ENCODE results near the gene ANKH. TPM values are rescaled to one million over a fixed set of nuclear protein-coding genes. Genes with fewer than 3 reads are reported as not detected.
A peak's percentile ranks its signal among the peaks of the same experiment; 100 is the strongest.

ANKH gene
- total and polyA plus RNA-seq, 2 of the 13 experiments (the other 11 are each of a cell fraction or from before 2014, with no cell fraction given), result 25.0 to 36.0 TPM

- peak; percentile 74 for FAIRE-seq
- no peak overlapping the region for H3K27ac ChIP-seq (ENCODE audit: extremely low read length, insufficient read depth, low read length)
- H3K79me2 ChIP-seq (ENCODE audit: insufficient read depth, low read length), result no peaks in the 10 kb centered on the region
- no peak overlapping the region for H3K4me3 ChIP-seq (replicated peaks in 1 of 3; ENCODE audit: insufficient read depth in 1 of 3, low read depth in 2 of 3, low read length in 3 of 3)
- H2AFZ ChIP-seq (ENCODE audit: low read length), result no peak overlapping the region
- peaks cover 6 to 14% of the 10 kb centered on the region in 2 experiments; a peak in 4 of 5 replicates for H3K36me3 ChIP-seq (replicated peaks in 1 of 2; ENCODE audit: control insufficient read depth in 1 of 2, insufficient read depth in 2 of 2, low read length in 2 of 2)
- intact Hi-C loops (cut with micrococcal nuclease; ENCODE audit: unreplicated experiment) (no loop called here), in situ Hi-C loops (cut with HindIII; ENCODE audit: extremely low pct_ligation_motif_present, low pct_unique_long_range_greater_than_20kb) (no loop called here)
- H3K4me2 ChIP-seq (ENCODE audit: low read depth, low read length), result no peak overlapping the region
- TF ChIP-seq SP5 (CRISPR knock-in tag; IDR thresholded peaks at IDR 0.05; ENCODE audit: borderline replicate concordance, low read depth), result 0 out of 2 replicates have a peak, but pooled peaks have one; percentile 27
- TF ChIP-seq, protein P1, sequence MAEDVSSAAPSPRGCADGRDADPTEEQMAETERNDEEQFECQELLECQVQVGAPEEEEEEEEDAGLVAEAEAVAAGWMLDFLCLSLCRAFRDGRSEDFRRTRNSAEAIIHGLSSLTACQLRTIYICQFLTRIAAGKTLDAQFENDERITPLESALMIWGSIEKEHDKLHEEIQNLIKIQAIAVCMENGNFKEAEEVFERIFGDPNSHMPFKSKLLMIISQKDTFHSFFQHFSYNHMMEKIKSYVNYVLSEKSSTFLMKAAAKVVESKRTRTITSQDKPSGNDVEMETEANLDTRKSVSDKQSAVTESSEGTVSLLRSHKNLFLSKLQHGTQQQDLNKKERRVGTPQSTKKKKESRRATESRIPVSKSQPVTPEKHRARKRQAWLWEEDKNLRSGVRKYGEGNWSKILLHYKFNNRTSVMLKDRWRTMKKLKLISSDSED (CRISPR knock-in tag; IDR thresholded peaks at IDR 0.05), result no peak
- TF ChIP-seq, protein P2, sequence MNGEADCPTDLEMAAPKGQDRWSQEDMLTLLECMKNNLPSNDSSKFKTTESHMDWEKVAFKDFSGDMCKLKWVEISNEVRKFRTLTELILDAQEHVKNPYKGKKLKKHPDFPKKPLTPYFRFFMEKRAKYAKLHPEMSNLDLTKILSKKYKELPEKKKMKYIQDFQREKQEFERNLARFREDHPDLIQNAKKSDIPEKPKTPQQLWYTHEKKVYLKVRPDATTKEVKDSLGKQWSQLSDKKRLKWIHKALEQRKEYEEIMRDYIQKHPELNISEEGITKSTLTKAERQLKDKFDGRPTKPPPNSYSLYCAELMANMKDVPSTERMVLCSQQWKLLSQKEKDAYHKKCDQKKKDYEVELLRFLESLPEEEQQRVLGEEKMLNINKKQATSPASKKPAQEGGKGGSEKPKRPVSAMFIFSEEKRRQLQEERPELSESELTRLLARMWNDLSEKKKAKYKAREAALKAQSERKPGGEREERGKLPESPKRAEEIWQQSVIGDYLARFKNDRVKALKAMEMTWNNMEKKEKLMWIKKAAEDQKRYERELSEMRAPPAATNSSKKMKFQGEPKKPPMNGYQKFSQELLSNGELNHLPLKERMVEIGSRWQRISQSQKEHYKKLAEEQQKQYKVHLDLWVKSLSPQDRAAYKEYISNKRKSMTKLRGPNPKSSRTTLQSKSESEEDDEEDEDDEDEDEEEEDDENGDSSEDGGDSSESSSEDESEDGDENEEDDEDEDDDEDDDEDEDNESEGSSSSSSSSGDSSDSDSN (CRISPR knock-in tag; IDR thresholded peaks at IDR 0.05), result peak; percentile 26; the same call in 1 of the 2 replicates
- peak; percentile 39; the same call in 1 of the 2 replicates for TF ChIP-seq ZNF292 (CRISPR knock-in tag; IDR thresholded peaks at IDR 0.05; ENCODE audit: borderline replicate concordance, low read depth)
- TF ChIP-seq ZNF264 (CRISPR knock-in tag; IDR thresholded peaks at IDR 0.05), result peak; percentile 62; the same call in 1 of the 2 replicates
- TF ChIP-seq ZNF331 (CRISPR knock-in tag; IDR thresholded peaks at IDR 0.05), result no peak
- TF ChIP-seq HNF4A (CRISPR knock-in tag; IDR thresholded peaks at IDR 0.05), result peak; percentile 34; the same call in 1 of the 2 replicates
- WGBS (ENCODE audit: low lambda C conversion rate), result 68% methylated on average over 4 of the region's 5 CpGs
- H3K9ac ChIP-seq (ENCODE audit: insufficient read depth, low read depth, low read length), result no peak overlapping the region
- ChIA-PET POLR2A (no interaction called here), CTCF (ENCODE audit: low intra/inter-chr PET ratio, low total read pairs) (no interaction called here)
- no peaks in the 10 kb centered on the region for H3K27me3 ChIP-seq (ENCODE audit: control insufficient read depth in 1 of 2, insufficient read depth in 2 of 2, low read length in 2 of 2)
- no peaks in the 10 kb centered on the region for H4K20me1 ChIP-seq (ENCODE audit: insufficient read depth, low read length)
- peak; percentile 99 for ATAC-seq
- BruUV-seq (replicated peaks), result no TSS peak
- H3K9me3 ChIP-seq (ENCODE audit: low read length), result no peaks in the 10 kb centered on the region
- DNase-seq (ENCODE audit: low spot score), result peak; percentile 42
- peaks cover 23% of the 10 kb centered on the region for H3K4me1 ChIP-seq (ENCODE audit: insufficient read depth, low read length)
Observed at GRCh38 chr5:14851050-14851419, 20.5 kb downstream of the ANKH start.
